ENCODE measurements around the gene DLGAP1.

The DLGAP1 gene

DNA sequence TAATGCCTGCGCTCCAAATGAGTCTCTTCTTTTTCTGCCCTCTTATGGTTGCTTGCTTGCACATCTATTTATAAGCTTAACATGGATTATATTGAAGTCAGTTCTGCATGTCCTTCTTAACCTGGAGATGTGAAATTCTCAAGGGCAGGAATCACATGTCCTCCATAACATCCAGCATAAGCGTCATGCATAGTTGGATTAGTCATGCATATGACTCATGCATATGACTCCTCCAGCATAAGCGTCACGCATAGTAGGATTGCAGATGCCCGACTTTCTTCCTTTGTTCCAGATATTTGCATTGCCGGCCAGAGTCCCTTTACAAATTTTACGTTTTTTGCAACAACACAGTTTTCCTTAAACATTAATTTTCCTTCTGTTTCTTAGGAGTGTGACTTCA, 696.6 kb downstream of the DLGAP1 start:
- no peak for DNase-seq (ENCODE audit: extremely low spot score)
- CTCF ChIA-PET = no interaction called here
- POLR2A ChIA-PET = no interaction called here
- no peak for TF ChIP-seq BHLHE40 (IDR thresholded peaks at IDR 0.05; ENCODE audit: borderline replicate concordance)
- no peak for TF ChIP-seq ARNT (IDR thresholded peaks at IDR 0.05)
- no peak for TF ChIP-seq ELF4 (IDR thresholded peaks at IDR 0.05)
- no peak for TF ChIP-seq FOXK2 (IDR thresholded peaks at IDR 0.05)

DNA sequence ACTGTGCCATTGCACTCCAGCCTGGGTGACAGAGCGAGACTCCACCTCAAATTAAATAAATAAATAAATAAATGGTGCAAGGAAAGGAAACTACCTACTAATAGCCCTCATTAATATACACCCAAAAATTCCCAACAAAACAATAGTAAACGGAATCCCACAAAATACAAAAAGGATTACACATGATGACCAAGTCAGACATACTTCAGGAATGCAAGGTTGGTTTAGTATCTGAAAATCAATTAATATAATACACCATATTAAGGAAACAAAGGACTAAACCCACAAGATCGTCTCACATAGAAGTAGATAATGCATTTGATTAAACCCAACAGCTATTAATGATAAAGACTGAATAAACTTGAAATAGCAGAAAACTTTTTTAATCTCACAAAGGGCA, 697.7 kb downstream of the DLGAP1 start:
- TF ChIP-seq HDGF (IDR thresholded peaks at IDR 0.05; ENCODE audit: borderline replicate concordance) = no peak
- no peak for TF ChIP-seq CTBP1 (IDR thresholded peaks at IDR 0.05; ENCODE audit: borderline replicate concordance)
- POLR2A ChIA-PET = no interaction called here
- CTCF ChIA-PET = no interaction called here
- no peak for DNase-seq (ENCODE audit: extremely low spot score)

DNA sequence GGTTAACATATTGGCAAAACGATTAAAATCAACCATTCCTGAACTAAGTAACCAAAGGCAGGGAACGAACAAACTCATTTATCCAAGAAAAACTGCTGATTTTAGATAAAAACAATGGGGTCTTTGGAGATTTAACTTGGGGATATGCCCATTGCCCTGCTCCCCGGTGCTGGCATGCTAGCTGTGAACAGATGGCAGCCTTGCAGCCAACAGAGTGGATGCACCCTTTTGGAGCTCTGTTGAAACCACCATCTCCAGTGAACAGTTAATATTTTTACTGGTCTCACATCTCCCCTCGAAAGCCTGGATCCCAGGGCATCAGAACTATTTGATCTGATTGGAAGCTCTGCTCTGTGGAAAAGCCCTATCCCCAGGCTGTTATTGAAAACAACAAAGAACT, 702.0 kb downstream of the DLGAP1 start:
- no peak for TF ChIP-seq HDGF (IDR thresholded peaks at IDR 0.05; ENCODE audit: borderline replicate concordance)
- no peak for TF ChIP-seq LEF1 (IDR thresholded peaks at IDR 0.05; ENCODE audit: borderline replicate concordance)
- TF ChIP-seq L3MBTL2 (conservative IDR thresholded peaks at IDR 0.05) = no peak
- no peak for TF ChIP-seq NFRKB (IDR thresholded peaks at IDR 0.05)
- no peak for TF ChIP-seq BHLHE40 (IDR thresholded peaks at IDR 0.05; ENCODE audit: borderline replicate concordance)
- no peak for TF ChIP-seq ARNT (IDR thresholded peaks at IDR 0.05)
- no peak for TF ChIP-seq FOXM1 (IDR thresholded peaks at IDR 0.05; ENCODE audit: borderline replicate concordance)
- TF ChIP-seq SP1 (IDR thresholded peaks at IDR 0.05) = no peak
- no peak for TF ChIP-seq SUZ12 (IDR thresholded peaks at IDR 0.05)
- TF ChIP-seq FOXA1 (IDR thresholded peaks at IDR 0.05) = no peak
- ChIA-PET POLR2A (no interaction called here), CTCF (no interaction called here)
- no peak for DNase-seq (ENCODE audit: extremely low spot score)

DNA sequence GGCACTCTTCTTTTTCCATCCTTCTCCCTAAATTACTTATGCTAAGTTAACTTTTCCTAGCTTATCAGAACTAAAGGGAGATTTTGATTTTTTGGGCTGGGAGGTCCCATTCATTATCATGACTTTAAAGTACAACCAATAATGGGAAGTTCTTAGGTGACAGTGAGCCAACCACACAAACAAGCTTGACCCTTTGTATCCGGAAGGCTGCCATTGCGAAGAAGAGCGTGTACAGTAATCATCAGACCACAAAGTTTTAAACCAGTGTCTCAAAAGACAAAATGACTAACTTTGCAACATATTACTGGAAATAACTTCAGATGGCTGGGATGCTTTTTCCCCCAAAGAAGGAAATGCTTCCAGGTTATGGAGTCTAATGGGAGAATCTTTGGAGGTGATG, 707.0 kb downstream of the DLGAP1 start:
- ChIA-PET CTCF (no interaction called here), POLR2A (no interaction called here)
- TF ChIP-seq ARNT (IDR thresholded peaks at IDR 0.05) (no peak), NFRKB (IDR thresholded peaks at IDR 0.05) (no peak), SP1 (IDR thresholded peaks at IDR 0.05) (no peak), LEF1 (IDR thresholded peaks at IDR 0.05; ENCODE audit: borderline replicate concordance) (no peak), PKNOX1 (IDR thresholded peaks at IDR 0.05) (no peak), TARDBP (IDR thresholded peaks at IDR 0.05) (no peak), BHLHE40 (IDR thresholded peaks at IDR 0.05; ENCODE audit: borderline replicate concordance) (no peak), FOXA1 (IDR thresholded peaks at IDR 0.05) (no peak), FOXK2 (IDR thresholded peaks at IDR 0.05) (no peak), CTBP1 (IDR thresholded peaks at IDR 0.05; ENCODE audit: borderline replicate concordance) (no peak), ZNF384 (IDR thresholded peaks at IDR 0.05) (no peak), FOXM1 (IDR thresholded peaks at IDR 0.05; ENCODE audit: borderline replicate concordance) (no peak), HDGF (IDR thresholded peaks at IDR 0.05; ENCODE audit: borderline replicate concordance) (no peak), ELF4 (IDR thresholded peaks at IDR 0.05) (no peak), SUZ12 (IDR thresholded peaks at IDR 0.05) (no peak), L3MBTL2 (conservative IDR thresholded peaks at IDR 0.05) (no peak)
- DNase-seq (ENCODE audit: extremely low spot score) = no peak

- DNase-seq (ENCODE audit: extremely low spot score) = no peak
- POLR2A ChIA-PET = no interaction called here
- CTCF ChIA-PET = no interaction called here
- TF ChIP-seq SP1 (IDR thresholded peaks at IDR 0.05) (no peak), SUZ12 (IDR thresholded peaks at IDR 0.05) (no peak), FOXM1 (IDR thresholded peaks at IDR 0.05; ENCODE audit: borderline replicate concordance) (no peak), PKNOX1 (IDR thresholded peaks at IDR 0.05) (no peak), HDGF (IDR thresholded peaks at IDR 0.05; ENCODE audit: borderline replicate concordance) (no peak), FOXK2 (IDR thresholded peaks at IDR 0.05) (no peak), NFRKB (IDR thresholded peaks at IDR 0.05) (no peak), BHLHE40 (IDR thresholded peaks at IDR 0.05; ENCODE audit: borderline replicate concordance) (no peak), CTBP1 (IDR thresholded peaks at IDR 0.05; ENCODE audit: borderline replicate concordance) (no peak), TARDBP (IDR thresholded peaks at IDR 0.05) (no peak), FOXA1 (IDR thresholded peaks at IDR 0.05) (no peak), ARNT (IDR thresholded peaks at IDR 0.05) (no peak), ELF4 (IDR thresholded peaks at IDR 0.05) (no peak), ZNF384 (IDR thresholded peaks at IDR 0.05) (no peak), L3MBTL2 (conservative IDR thresholded peaks at IDR 0.05) (no peak), LEF1 (IDR thresholded peaks at IDR 0.05; ENCODE audit: borderline replicate concordance) (no peak)
Observed at GRCh38 chr18:3747176-3747973, 707.7 kb downstream of the DLGAP1 start.

GRCh38 chr18:3742541-3742940, 712.6 kb downstream of the DLGAP1 start:
- CTCF ChIA-PET = no interaction called here
- TF ChIP-seq FOXA1 (IDR thresholded peaks at IDR 0.05) (no peak), FOXK2 (IDR thresholded peaks at IDR 0.05) (no peak), TARDBP (IDR thresholded peaks at IDR 0.05) (no peak), LEF1 (IDR thresholded peaks at IDR 0.05; ENCODE audit: borderline replicate concordance) (no peak), SUZ12 (IDR thresholded peaks at IDR 0.05) (no peak), NFRKB (IDR thresholded peaks at IDR 0.05) (no peak), BHLHE40 (IDR thresholded peaks at IDR 0.05; ENCODE audit: borderline replicate concordance) (no peak), HDGF (IDR thresholded peaks at IDR 0.05; ENCODE audit: borderline replicate concordance) (no peak), CTBP1 (IDR thresholded peaks at IDR 0.05; ENCODE audit: borderline replicate concordance) (no peak), ZNF384 (IDR thresholded peaks at IDR 0.05) (no peak), PKNOX1 (IDR thresholded peaks at IDR 0.05) (no peak), ARNT (IDR thresholded peaks at IDR 0.05) (no peak), ELF4 (IDR thresholded peaks at IDR 0.05) (no peak), FOXM1 (IDR thresholded peaks at IDR 0.05; ENCODE audit: borderline replicate concordance) (no peak), SP1 (IDR thresholded peaks at IDR 0.05) (no peak), L3MBTL2 (conservative IDR thresholded peaks at IDR 0.05) (no peak)
- POLR2A ChIA-PET = no interaction called here
- DNase-seq (ENCODE audit: extremely low spot score) = no peak
